ENCODE data around the gene SMARCB1. TPM values are rescaled to one million over a fixed set of nuclear protein-coding genes. Genes with fewer than 3 reads are reported as not detected.
A peak's percentile ranks its signal among the peaks of the same experiment; 100 is the strongest.
"Not testable (repeated sequence)": the region's sequence is repeated elsewhere in the genome, so short reads cannot be mapped to it uniquely, and the experiment has no call there.

SMARCB1 gene
- total RNA-seq, 2 donors from 2014 or later, result 42.6 to 45.8 TPM

DNA sequence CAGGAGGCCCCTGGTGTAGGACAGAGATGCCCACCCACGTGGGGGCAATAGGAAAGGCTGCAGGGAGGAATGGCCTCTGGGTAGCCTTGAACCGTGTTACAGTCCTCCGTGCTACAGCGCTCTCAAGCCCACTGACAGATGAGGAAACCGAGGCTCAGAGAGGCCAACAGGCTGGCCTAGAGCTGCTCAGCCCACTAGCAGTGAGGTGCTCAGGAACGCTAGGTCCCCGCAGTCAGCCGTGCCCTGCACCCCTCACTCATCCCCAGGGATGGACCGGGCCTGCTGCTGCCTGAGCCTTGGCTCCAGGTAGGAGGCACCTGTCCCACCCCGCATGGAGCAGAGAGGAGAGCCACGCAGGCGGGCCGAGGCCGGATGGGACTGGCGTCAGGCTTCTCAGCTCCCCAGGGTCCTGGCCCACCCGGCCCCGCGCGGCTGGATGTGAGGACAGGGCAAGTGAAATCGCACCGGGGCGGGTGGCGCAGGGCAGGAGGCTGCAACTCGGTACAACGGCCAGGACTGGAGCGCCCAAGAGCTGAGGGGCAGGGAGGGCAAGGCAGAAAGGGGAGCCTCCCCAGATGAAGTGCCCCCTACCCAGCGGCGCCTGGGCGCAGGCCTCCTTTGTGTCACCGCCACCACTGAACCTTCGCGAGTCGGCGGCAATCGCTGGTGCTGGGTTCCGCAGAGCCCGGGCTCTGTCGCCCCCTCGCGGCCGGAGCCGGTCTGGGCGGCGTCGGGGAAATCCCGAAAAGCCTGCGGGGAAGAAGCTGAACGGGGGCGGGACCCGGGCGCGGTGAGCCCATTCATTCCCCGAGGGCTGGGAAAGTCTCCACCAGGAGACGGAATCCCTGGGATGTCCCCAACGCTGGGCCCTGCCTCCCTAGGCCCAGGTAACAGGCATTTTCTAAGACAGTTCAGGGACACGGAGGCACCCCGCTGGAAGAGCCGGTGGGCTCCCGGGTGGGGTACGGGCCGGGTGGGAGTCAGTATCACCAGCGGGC is 62.5 kb downstream of the SMARCB1 start:
- intact Hi-C loops (cut with DNase I), result loop anchor here (5.0 to 10.0 kb wide), 3 partner anchors 67 to 305 kb away; partner anchors contain the start of gene CHCHD10 (in 1 of the 2)
- DNase-seq (ENCODE audit: low spot score), result peak; percentile 95

DNA sequence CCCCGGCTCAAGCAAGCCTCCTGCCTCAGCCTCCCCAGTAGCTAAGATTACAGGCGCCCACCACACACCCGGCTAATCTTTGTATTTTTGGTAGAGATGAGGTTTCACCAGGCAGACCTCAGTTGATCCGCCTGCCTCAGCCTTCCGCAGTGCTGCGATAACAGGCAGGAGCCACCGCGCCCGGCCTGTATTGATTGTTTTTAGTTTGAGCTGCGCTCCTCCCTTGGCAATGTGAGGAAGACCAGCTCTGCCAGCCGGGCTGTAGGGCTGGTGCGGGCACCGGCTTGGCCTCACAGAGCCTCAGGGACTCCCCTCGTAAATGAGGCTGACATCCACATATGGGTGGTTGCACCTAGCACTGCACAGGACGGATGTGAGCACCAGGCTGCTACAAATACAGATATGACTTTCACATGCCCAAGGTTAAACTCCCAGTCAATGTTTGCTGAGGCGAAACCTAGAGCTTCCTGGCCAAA is 63.4 kb downstream of the SMARCB1 start:
- DNase-seq (ENCODE audit: low spot score), result no peak
- intact Hi-C loops (cut with DNase I), result loop anchor here in 1 of 2 donors (10.0 kb wide), 1 partner anchor 305 kb away; no protein-coding TSS in a partner anchor

DNA sequence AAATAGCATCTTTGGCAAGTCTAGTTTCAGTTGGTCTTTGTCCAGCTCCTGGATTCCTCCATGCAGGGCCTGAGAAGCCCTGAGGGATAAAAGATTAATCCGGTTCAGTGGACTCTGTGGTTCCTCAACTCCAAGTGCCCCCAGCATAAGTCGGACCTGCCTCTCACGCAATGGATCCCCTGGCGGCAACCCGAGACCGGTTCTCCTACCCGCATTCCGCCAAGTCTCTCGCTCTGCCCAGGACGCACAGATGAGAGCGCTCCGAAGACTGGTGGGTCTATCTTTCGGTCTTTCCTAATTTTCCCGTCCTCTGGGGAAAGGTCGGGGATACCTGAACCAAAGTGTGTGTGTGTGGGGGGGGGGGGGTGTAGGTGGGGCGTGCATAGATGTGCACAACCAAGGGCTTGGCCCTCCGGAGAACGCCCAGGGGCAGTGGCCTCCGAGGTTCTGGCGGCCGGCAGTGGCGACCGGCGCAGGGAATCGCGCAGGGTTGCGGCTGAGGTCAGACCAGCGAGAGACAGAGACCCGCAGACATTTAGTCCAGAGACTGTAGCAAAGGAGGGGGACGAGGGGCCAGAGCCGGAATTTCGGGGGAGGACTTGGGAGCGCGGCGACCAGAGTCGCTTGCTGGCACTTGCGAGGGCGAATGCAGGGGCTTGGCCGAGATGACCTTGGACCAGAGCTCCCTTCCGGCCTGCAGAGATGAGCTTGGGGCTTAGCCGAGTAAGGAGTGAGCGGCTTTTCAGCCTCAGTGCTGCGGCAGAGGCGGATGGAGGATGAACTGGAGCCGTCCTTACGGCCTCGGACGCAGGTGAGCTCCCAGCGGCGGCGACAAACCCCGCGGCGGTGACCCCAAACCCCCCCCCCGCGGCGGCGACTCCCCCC is 70.2 kb downstream of the SMARCB1 start:
- intact Hi-C loops (cut with DNase I), result loop anchor here in 1 of 2 donors (10.0 kb wide), 1 partner anchor 312 kb away; no protein-coding TSS in a partner anchor
- no peak for DNase-seq (ENCODE audit: low spot score)

DNA sequence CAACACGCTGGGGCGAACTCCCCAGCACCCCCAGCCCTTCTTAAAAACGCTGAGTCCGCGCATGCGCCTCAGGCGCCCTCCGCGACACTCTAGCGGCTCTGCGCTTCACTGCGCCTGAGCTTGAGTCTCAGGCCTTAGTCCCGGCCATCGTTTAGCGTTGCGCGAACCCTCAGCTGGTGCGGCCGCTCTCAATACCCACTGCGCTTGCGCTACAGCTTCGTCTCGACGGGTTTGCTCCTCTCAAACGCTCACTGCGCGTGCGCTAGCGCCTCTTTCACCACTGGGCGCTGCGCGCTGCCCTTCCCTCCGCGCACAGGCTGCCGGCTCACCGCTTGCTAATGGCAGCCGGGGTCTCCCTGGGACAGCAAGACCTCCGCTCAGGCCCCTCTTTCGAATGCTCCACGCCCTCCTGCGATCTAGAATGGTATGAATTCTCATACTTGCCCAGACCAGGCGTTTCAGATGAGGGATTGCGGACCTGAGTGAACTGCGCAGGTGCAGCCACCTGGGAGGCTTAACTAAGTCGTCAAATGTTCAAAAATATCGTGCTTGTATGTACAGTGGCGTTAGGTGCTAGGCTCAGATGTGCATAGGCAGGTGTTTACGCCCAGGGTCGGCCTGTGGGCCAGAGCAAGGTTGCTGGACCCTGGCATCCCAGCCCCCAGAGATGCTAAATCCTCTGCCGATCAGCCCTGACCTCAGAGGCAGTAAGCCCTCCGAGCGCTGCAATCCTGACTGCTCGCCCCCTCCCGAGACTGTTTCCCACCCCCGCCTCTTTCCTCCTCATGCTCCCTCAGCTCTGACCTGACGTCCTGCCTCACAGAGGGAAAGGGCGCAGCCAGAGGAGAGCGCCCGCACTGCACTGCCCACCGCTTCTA is 71.1 kb downstream of the SMARCB1 start, which contains the start of gene SLC2A11:
SLC2A11 (plus strand) TSS at position 270 of the 878 bp plus-strand sequence; CDS start at position 395, 125 bp downstream.
- DNase-seq (ENCODE audit: low spot score), result peak; percentile 99
- intact Hi-C loops (cut with DNase I), result loop anchor here in 1 of 2 donors (10.0 kb wide), 1 partner anchor 313 kb away; no protein-coding TSS in a partner anchor

DNA sequence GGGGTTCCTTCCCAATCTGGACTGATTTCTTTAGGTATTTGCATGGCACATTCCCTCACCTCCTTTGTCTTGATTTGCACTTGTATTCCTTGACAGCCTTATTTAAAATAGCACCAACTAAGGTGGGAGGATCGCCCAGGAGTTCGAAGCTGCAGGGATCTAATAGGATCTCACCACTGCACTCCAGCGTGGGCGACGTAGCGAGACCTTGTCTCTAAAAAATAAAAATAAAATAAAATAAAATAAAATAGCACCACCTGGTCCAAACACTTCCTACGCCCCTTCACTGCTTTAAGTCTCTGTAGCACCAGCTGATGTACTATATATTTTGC is 71.7 kb downstream of the SMARCB1 start:
- intact Hi-C loops (cut with DNase I), result loop anchor here in 1 of 2 donors (10.0 kb wide), 1 partner anchor 314 kb away; no protein-coding TSS in a partner anchor
- DNase-seq (ENCODE audit: low spot score), result no peak

DNA sequence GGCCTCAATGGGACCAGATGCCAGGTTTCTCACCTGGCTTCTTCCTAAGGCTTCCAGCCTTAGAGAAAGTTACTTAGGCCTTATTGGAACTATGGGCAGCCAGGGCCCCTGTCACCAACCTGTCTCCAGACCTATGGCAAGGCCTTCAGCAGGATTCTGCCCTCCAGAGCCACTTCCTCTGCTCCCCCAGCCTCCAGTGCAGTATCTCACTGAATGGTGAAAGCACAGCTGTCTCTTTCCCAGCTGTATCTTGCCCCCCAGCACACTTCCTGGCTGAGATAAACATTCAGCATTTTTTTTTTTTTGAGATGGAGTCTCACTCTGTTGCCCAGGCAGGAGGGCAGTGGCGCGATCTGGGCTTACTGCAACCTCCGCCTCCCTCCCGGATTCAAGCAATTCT is 72.4 kb downstream of the SMARCB1 start:
- intact Hi-C loops (cut with DNase I), result loop anchor here in 1 of 2 donors (10.0 kb wide), 1 partner anchor 314 kb away; no protein-coding TSS in a partner anchor
- no peak for DNase-seq (ENCODE audit: low spot score)

DNA sequence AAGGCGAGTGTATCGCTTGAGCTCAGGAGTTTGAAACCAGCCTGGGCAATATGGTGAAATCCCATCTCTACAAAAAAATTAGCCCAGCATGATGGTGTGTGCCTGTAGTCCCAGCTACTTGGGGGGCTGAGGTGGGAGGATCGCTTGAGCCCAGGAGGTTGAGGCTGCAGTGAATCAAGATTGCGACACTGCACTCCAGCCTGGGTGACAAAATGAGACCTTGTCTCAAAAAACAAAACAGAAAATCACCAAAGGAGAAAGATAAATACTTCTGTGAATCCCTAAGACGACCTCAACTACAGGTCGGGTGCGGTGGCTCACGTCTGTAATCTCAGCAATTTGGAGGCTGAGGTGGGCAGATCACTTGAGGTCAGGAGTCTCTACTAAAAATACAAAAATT is 73.4 kb downstream of the SMARCB1 start:
- intact Hi-C loops (cut with DNase I); DNase-seq (ENCODE audit: low spot score): not testable (repeated sequence)

DNA sequence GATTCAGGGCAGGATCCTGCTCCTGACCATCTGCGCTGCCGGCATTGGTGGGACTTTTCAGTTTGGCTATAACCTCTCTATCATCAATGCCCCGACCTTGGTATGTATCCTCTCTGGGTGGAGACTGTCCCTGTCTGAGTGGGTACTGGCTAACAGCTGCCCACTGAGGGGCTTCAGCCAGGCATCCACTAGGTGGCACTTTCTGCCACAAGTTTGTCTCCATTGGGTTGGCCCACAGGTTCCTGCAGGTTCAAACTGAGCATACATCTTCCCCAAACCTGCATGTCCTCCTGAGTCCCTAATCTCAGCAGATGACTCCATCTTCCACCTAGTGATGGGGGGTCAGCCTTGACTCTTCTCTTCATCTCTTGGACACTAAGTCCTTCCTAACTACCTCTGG is 75.3 kb downstream of the SMARCB1 start:
- intact Hi-C loops (cut with DNase I), result no loop called here
- DNase-seq (ENCODE audit: low spot score), result no peak

DNA sequence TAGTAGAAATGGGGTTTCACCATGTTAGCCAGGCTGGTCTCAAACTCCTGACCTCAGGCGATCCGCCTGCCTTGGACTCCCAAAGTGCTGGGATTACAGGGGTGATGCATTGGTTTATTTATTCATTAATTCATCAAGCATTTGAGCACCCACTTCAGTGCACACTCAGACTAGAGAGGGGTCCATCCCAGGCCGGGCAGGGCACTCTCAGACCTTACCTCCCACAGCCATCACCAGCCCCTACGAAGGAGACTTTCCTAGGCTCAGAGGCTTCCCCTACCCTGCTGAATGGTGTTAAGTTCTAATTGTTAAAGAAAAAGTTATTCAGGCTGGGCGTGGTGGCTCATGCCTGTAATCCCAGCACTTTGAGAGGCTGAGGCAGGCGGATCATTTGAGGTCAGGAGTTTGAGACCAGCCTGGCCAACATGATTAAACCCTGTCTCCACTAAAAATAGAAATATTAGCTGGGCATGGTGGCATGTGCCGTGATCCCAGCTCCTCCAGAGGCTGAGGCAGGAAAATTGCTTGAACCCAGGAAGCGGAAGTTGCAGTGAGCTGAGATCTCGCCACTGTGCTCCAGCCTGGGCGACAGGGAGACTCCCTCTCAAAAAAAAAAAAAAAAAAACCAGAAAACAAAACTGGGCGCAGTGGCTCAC is 77.9 kb downstream of the SMARCB1 start:
- intact Hi-C loops (cut with DNase I); DNase-seq (ENCODE audit: low spot score): not testable (repeated sequence)

DNA sequence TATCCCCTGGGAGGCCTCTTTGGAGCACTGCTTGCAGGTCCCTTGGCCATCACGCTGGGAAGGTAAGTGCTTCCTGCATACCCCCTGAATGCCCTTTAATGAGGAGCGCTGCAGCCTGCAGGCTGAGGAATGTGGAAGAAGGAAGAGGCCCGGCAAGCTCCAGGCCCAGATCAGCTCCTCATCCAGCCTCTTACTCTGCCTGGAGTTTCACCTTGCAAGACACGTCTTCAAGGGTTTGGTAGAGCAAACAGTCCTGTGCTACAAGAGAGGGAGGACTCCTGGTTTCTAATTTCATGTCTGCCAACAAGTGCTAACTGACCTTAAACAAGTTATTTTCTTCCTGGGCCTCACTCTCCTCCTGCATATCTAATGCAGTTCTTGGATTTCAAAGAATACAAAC is 81.8 kb downstream of the SMARCB1 start:
- no peak for DNase-seq (ENCODE audit: low spot score)
- intact Hi-C loops (cut with DNase I), result no loop called here

DNA sequence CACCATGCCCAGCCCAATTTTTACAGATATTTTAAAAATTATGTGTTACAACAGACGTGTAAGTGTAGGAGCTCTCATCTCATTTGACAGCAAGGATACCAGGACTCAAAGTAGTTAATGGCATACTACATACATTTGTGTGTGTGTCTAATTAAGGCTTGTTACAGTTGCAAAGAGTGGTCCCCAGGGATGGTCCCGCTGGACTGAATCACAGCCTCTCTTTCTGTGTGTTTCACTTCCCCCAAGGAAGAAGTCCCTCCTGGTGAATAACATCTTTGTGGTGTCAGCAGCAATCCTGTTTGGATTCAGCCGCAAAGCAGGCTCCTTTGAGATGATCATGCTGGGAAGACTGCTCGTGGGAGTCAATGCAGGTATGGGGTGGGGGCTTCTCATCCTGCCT is 88.1 kb downstream of the SMARCB1 start:
- DNase-seq (ENCODE audit: low spot score), result no peak
- intact Hi-C loops (cut with DNase I), result no loop called here

DNA sequence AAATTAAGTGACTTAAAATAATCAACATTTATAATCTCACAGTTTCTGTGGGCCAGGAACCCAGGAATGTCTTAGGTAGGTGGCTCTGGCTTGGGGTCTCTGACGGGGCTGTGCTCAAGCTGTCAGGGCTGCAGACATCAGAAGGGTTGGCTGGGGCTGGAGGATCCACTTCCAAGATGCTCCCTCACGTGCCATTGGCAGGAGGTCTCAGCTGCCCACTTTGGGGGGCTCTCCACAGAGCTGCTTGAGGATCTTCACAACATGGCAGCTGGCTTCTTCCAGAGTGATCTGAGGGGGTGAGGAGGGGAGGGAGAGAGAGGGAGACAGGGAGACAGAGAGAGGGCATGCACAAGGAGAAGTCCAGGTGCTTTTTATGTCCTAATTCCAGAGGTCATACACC is 89.0 kb downstream of the SMARCB1 start:
- DNase-seq (ENCODE audit: low spot score), result no peak
- intact Hi-C loops (cut with DNase I), result no loop called here

DNA sequence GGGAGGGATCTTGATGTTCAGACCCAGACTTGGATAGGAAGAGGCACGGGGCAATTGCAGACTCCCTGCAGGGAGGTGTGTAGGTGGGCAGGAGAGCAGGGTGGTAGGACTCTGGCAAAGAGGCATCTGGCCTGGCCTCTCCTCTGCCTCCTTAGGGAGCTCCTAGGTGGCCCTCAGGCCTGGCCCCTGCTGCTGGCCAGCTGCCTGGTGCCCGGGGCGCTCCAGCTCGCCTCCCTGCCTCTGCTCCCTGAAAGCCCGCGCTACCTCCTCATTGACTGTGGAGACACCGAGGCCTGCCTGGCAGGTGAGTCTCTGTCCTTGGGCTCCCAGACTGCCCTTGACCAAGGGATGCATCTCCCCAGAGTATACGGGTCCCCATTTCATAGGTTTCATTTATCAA is 90.8 kb downstream of the SMARCB1 start:
- intact Hi-C loops (cut with DNase I), result no loop called here

DNA sequence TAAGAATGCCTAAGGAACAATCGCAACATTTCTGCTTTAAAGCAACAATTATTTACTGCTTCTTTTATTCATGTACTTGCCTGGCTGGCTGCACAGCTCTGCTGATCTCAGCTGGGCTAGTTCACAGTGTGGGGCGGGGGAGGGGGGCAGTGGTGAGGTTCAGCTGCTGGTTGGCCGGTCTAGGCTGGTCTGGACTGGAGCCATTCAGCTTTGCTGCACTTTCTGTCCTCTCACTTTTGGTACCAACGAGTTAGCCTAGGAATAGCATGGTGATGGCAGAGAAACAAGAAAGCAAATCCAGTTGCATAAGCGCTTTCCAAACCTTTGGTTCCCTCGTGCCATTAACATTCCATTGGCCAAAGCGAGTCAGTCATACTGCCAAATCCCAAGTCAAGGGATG is 91.5 kb downstream of the SMARCB1 start:
- intact Hi-C loops (cut with DNase I), result no loop called here
- no peak for DNase-seq (ENCODE audit: low spot score)

More for the DNA sequence above, 90.8 kb downstream of the SMARCB1 start:
- DNase-seq (ENCODE audit: low spot score), result no peak

DNA sequence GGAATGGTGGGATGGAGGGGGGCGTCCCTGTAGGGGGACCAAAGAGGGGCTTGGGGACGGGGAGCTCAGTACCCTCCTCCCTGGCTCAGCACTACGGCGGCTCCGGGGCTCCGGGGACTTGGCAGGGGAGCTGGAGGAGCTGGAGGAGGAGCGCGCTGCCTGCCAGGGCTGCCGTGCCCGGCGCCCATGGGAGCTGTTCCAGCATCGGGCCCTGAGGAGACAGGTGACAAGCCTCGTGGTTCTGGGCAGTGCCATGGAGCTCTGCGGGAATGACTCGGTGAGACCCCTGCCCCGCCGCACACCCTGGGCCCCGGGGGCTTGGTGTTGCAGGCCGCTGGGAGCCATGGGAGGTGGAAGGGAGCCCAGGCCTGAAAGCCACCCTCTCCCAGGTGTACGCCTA is 95.6 kb downstream of the SMARCB1 start:
- intact Hi-C loops (cut with DNase I), result no loop called here
- DNase-seq (ENCODE audit: low spot score), result no peak

DNA sequence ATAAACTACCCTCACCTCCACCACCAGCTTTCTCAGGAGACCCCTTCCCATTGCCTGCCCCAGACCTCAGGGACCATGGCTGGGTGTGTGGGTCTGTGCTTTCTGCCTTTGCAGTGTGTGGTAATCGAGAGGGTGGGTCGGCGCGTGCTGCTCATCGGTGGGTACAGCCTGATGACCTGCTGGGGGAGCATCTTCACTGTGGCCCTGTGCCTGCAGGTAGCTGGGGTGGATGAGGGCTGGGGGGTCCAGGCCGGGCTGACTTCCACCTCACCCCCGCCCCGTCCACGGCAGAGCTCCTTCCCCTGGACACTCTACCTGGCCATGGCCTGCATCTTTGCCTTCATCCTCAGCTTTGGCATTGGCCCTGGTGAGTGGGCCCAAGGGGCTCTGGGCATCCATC is 96.9 kb downstream of the SMARCB1 start:
- DNase-seq (ENCODE audit: low spot score), result no peak
- intact Hi-C loops (cut with DNase I), result no loop called here

DNA sequence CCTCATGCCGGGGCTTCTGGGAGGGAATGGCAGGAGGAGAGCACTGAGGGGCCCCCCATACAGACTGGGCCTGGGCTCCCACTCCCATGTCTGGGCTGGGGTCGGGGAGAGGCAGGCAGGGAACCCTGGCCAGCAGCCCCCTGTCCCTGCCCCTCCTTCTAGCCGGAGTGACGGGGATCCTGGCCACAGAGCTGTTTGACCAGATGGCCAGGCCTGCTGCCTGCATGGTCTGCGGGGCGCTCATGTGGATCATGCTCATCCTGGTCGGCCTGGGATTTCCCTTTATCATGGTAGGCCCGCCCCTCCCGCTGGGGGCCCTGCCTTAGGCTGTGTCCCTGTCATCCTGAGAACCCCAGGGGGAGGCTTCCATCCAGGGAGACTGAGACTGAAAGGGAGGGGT is 97.4 kb downstream of the SMARCB1 start:
- no peak for DNase-seq (ENCODE audit: low spot score)

More for the DNA sequence above, 97.4 kb downstream of the SMARCB1 start:
- intact Hi-C loops (cut with DNase I), result no loop called here
